ENCODE measurements around the gene RBM43. TPM values are rescaled to one million over a fixed set of nuclear protein-coding genes. Genes with fewer than 3 reads are reported as not detected.

RBM43 gene
- total RNA-seq, 1 experiment from 2014 or later, result 2.0 TPM

- no peak for DNase-seq (ENCODE audit: low spot score)
These were observed 32.7 kb downstream of the RBM43 start for GRCh38 chr2:151228847-151229512.

DNA sequence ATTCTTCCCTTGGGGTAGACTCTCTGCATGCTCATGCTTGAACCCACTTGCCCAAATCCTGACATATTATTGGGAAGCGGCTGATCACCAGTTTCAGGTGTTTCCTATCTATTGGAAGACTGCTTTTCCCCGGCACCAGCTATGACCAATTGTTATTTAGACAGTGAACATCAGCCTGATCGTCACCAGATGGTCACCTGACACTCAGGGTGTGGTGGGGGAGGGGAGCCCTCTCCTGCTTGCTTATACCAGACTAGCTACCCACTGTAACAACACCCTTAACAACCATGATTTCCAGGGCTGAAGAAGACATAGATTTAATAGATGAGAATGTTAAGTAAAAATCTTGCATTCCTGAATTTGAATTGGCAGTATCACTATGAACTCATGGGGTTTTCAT lies 44.3 kb downstream of the RBM43 start:
- no peak for DNase-seq (ENCODE audit: low spot score)

DNA sequence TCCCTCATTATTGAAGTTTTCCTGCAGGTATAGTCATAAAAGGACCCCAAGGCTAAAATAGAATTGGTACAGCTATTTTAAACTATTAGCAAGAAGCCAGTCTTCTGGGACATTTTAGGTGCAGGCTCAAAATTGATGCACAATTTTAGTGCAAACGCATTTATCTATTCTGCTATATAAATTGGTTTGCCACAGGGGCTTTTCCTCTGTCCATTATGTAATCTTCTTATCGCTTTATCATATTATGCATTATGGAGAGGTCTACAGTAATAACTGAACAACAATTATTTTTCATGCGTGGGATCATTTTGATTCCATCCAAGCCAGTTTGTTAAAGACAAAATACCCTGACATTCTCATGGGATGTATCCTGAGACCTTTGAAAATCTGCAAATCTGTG lies 54.6 kb downstream of the RBM43 start:
- no peak for DNase-seq (ENCODE audit: low spot score)

DNA sequence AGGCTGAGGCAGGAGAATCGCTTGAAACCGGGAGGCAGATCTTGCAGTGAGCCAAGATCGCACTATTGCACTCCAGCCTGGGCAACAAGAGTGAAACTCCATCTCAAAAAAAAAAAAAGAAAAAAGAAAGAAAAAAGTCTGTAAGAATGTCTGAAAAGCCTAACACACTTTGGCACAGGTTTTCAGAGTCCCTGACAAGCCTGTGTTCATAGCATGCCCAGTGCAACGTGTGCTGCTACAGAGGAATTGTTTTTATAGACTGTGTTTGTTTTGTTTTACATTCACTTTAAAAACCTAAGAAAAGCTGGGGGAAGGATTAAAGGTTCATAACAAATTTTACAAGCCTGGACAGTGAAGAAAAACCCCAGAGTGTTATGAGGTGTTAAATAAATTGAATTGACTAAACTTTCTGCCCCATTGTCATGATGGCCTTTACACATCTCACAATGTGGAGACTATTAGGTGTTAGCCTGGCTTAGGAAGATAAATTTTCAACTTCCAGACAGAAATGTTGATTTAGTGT lies 55.2 kb downstream of the RBM43 start:
- DNase-seq (ENCODE audit: low spot score), result no peak

DNA sequence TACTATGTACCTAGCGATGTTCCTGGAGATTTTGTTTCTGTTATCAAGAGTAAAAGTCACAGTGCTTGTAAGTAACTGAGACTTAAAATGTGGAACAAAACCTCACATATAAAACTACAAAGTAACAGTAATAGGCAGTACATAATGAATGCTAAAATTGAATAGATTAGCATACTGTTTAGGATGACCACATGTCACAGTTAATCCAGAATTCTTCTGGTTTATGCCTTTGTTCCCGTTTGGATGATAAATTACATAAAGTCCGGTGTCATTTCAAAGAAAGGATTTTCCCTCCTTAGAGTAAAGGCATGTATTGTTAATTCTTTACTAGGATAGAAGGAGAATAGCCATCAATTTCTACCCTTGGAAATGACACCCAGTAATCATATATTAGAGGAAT lies 56.1 kb downstream of the RBM43 start:
- no peak for DNase-seq (ENCODE audit: low spot score)

DNA sequence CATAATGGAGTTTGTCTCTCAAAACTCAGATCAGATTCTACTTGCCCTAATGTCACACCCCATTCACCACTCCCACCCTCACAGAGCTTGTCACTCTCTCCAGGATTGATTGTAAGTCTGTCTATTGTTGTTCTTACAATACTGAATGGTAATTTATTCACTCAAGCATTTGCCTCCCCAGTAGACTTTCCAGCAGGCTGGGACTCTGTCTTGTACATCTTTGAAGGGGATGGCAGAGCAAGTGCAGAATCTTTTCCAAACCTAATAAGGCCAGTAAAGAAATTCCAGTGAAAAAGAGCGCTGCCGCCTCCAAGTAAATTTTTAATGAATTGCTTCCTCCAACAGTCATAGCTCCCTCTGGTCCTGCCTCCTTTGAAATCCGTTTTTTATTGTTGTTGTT lies 56.9 kb downstream of the RBM43 start:
- no peak for DNase-seq (ENCODE audit: low spot score)

GRCh38 chr2:151200844-151201243 lies 60.8 kb downstream of the RBM43 start:
- no peak for DNase-seq (ENCODE audit: low spot score)

DNA sequence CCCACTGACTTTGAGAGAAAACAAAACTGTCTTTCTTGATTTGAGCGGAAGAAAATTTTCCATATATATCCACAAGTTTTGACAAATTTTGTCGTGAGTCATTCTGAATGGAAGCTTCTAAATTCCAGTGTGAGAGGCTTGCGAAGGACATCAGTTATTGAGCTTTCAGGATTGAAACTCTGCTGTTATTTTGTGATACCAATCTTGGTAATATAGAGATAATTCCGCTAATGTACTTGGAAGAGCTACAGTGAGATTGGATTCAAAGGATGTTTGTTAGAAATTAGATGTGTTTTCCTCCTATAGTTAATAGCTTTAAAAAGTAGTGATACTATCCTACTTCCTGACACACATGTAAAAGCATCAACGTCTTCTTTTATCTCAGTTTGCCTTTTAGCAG lies 61.4 kb downstream of the RBM43 start:
- DNase-seq (ENCODE audit: low spot score), result no peak

DNA sequence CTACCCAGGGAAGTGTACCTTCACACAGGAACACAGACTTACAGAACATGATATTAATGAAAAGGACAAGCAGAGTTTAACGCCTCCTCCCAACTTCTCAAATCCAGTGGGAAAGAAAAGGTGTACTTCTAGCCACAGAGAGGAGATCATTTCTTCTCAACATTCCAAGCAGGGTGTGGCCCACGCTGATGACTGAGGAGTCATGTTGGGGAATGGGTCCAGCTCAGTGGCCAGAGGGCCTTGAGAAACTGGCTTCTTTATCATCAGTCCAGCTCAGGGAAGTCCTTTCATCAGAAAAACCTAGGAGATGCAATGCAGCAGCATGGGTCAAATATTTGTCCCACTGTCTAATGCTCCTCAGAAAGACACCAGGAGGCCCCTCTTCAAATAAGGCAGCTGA lies 63.0 kb downstream of the RBM43 start:
- DNase-seq (ENCODE audit: low spot score), result no peak

Other genes starting within 250 kb of the RBM43 start
- 23.0 and 23.6 TPM in 2 replicates for gene NMI, start 27.8 kb upstream of the RBM43 start, total RNA-seq (2014; rRNA removed; shearing (Covaris generic))
- 1.5 and 5.6 TPM in 2 replicates for gene TNFAIP6, start 95.7 kb upstream of the RBM43 start, total RNA-seq (2014; rRNA removed; shearing (Covaris generic))
- gene RIF1, start 148.0 kb upstream of the RBM43 start, total RNA-seq (2014; rRNA removed; shearing (Covaris generic)), result 16.4 and 23.6 TPM in 2 replicates

All from H4 (cell line).